GM19372 (cell line): ENCODE data around the gene ZNF346.
A peak's percentile ranks its signal among the peaks of the same experiment; 100 is the strongest.
"Not testable (repeated sequence)": the region's sequence is repeated elsewhere in the genome, so short reads cannot be mapped to it uniquely, and the experiment has no call there.

ENCODE experiments used
- ATAC-seq: cut with Tn5 transposase; IDR thresholded peaks from one replicate; pipeline ENCODE4 v1.9.1; 2021; ENCODE audit warnings: mild to moderate bottlenecking, low read depth, moderate library complexity; ENCODE audit not compliant: unreplicated experiment

Gene ZNF346

DNA sequence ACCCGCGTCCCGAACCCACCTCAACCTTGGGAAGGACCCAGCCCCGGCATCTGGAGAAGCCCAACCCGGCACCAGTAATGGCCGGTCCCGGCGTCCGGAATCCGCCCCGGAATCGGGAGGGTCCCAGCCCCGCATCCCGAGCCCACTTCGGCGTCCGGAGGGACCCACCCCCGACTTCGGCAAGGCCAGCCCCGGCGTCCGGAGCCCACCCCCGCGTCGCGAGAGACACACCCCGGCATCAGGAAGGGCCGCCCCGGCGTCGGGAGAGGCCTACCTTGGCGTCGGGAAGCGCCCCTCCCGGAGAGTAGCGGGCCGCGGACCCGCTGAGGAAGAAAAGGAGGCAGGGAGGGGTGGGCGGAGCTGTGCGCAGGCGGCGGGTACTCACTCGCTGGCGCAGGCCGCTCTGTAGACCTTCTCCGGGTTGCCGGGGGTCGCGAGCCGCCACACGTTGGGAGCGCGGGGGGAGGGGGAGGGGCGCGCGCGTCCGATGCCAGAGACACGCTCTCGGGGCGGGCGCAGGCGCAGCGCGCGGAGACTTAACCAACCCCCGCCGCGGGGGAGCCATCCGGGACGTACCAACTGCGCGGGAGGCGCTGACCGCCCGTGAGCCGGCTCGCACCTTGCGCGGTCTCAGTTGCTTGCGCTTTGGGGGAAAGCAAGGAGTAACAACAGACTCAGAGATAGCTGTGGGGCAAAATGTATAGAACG lies 16.1 kb upstream of the ZNF346 start, which contains the start of gene UIMC1:
UIMC1 (minus strand) TSS at position 515 of the 708 bp plus-strand sequence. CDS start 24,164 bp downstream, outside the sequence.
- ATAC-seq, result peak; percentile 82

DNA sequence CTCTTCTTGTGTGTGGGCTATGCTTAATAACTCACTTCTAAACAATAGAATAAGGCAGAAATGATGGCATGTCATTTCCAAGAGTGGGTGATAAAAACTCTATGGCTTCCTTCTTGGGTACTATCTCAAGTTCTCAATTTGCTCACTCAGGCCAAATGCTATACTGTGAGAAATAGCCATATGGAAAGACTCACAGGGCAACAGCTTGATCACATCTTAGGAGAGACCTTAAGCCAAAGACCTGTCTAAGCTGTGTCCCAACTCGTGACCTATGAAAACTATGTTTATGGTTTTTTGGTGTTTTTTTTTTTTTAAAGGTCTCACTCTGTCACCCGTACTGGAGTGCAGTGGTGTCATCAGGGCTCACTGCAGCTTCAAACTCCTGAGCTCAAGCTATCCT lies 13.8 kb upstream of the ZNF346 start:
- ATAC-seq, result no peak

DNA sequence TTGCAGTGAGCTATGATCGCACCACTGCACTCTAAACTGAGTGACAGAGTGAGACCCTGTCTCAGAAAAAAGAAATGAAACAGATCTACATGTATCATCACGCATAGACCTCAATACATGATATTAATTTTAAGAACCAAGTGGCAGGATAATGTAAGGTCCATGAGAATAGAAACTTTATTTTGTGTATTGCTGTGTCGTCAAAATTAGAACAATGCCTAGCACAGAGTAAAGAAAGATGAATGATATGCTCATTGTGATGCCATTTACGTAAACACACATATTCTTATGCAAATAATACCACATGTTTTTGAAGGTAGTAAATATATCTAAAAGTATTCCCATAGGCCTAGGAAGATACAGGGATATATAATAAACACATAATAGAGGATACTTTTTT lies 12.3 kb upstream of the ZNF346 start:
- no peak for ATAC-seq

DNA sequence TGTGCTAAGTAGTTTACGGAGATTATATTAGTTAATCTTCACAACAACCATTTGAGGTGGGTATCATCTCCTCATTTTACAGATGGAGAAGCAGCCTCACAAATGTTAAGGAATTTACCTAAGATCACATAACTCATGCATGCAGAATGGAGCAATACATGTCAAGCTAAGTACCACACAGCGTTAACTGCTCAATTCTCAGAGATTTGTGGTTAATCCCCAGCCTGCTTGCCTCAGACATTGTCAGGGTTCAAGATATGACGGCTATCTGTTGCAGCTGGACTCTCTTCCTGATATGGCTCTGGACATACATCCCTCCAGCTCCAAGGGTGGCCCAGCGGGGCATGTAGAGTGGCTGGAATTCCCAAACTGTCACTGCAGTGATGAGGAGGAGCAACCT lies 7.3 kb upstream of the ZNF346 start:
- no peak for ATAC-seq

DNA sequence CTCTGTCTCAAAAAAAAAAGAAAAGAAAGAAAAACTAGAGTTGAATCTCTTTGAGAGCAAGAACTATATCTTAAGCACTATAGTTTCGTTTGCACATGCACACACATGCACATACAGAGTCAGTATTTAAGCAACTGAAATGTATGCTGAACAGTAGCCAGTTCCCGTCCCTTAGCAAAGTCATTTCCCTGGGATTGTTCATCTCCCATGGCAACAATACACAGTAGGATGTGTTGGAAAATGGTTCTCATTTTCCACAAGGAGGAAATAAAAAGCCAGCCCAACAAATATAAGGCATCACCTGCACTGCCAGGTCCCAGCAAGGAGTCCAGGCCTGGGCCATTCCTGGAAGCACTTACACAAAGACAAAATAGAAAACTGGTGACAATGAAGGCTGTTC lies 4.2 kb upstream of the ZNF346 start:
- ATAC-seq, result no peak

DNA sequence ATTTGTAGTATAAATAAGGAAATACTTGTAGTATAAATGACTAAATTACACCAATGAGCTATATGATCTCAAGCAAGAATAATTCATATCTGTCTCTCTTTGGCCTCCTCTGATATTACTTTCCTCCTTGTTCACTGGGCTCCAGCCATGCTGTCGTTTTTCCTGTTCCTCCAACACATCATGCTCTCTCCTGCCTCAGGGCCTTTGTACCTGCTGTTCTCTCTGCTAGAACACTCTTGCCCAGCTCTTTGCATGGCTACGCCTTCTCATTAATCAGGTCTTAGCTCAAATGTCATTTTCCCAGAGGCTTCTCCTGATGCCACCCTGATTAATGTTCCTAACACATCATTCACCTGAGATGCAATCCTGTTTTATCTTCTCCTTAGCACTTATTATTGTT lies 2.5 kb upstream of the ZNF346 start:
- no peak for ATAC-seq

DNA sequence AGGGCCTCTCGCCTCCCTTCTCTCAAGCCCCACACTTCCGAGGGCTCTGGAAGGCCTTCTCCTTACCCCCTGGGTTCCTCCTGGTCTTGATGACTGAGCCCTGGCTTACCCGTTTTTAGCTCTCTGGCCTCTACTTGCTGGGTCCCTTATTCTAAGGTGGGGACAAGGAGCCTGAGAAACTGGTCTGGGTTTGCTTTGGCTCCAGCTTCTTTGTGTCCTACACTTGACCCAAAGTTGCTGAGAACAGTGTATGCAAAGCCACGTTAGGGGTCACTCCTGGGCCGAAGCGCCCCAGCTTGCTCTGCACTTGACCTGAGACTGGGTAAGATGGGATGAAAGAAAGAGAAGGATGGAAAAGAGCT lies 788 bp downstream of the ZNF346 start:
- ATAC-seq, result peak; percentile 10

DNA sequence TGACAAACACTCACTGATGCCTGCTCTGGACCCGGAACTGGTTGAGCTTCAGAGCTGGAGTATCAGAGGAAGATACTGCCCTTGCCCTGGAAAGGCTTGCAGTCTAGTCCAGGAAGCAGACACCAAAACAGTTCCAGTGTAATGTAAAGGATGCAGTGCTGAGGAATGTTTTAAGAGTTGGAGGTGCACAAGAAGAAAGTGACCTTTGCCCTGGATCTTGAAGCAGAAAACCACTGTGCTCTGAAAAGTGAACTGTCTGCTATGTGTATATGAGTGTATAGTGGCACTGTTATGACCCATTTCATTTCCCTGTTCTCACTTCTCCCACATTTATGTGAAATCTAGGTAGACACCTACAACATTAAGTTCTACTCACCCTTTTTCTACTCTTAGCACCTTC lies 2.1 kb downstream of the ZNF346 start:
- no peak for ATAC-seq

DNA sequence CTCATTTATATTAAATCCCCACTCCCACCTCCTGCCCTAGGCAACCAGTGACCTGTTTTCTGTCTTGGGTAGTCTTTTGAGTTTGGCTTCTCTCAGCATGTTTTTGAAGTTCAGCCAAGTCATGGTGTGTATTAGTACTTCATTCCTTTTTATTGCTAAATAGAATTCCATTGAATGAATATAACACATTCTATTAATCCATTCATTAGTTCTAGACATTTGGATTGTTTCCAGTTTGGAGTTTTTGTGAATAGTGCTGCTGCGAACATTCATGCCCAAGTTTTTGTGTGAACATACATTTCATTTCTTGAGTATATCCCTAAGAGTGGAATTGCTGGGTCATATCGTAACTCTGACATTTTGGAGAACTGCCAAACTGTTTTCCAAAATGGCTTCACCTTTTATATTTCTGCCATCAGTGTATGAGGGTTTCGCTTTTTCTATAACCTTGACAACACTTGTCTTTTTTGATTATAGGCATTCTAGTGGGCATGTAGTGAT lies 2.7 kb downstream of the ZNF346 start:
- ATAC-seq, result no peak

DNA sequence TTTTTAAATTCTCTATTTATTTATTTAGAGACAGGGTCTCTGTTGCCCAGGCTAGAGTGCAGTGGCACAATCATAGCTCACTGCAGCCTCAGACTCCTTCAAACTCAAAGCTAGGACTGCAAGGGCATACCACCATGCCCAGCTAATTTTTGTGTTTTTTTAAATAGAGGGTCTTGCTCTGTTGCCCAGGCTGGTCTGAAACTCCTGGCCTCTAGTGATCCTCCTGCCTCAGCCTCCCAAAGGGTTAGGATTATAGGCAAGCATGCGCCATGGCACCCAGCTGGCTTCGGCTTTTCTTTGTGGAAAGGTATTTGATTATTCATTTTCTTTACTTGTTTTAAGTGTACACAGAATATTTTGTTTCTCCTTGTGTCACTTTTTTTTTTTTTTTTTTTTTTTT lies 5.2 kb downstream of the ZNF346 start:
- ATAC-seq, result no peak

DNA sequence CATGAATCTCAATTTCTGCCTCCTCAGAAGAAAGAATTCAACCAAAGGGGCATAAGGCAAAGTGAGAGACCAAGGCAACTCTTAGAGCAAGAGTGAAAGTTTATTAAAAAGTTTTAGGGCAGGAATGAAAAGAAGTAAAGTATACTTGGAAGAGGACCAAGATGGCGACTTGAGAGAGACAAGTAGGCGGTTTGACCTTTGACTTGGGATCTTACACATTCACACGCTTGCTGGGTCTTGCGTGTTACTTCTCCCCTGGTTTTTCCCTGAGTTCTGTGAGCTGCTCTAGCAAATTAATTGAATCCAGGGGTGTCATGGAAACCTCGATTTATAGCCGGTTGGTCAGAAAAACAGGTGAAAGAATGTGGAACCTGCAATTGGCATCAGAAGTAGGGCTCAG lies 7.0 kb downstream of the ZNF346 start:
- no peak for ATAC-seq

DNA sequence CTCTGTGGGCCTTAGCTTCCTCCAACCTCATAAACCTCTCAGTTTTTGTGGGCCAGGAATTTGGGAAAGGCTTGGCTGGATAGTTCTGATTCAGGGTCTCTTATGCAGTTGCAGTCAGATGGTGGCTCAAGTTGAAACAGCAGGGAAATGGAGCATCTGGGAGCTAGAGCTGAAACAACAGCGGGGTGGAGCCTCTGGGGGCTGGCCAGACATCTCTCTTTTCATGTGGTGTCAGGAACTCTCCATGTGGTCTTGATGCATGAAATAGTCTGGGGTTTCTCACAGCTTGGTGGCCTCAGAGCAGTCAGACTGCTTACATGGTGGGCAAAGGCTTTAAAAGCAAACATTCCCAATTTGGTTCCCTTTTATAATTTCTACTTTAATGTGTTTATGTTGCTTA lies 13.5 kb downstream of the ZNF346 start:
- ATAC-seq, result no peak

DNA sequence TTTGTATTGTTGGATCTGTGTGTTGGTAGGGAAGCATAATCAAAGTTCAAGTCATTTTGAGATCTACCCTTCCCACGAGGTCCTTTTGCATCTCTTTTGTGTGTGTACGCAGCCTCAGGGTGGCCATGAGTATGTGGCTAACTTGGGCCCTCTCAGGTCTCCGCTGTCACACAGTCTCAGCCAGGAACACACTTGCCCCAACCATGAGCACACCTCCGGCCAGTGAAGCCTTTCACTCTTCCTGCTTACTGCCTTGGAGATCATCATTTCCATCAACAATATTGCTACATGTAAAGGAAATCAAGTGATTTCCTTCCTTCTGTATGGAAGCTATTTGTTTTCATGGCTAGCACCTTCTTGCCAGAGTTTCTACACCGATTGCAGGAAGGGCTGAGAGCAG lies 13.9 kb downstream of the ZNF346 start:
- ATAC-seq, result no peak

DNA sequence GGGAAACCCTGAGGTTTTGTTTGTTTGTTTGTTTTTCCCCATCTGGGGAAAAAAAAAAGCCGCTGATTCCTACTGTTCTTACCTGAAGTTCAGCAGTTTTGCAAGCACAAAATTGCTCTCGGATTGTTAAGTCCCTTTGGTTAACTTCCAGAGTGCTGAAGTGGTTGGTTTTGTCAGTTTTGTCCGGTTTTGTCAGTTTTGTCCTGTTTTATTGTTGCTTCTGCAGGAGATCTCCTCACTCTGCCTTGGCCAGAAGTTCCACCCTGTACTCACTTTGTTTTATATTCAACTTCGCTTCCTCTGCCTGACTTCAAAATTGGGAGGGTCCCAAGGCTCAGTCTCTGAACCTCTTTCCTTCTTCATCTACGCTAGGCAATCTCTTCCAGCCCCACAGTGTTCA lies 14.4 kb downstream of the ZNF346 start:
- ATAC-seq, result no peak

DNA sequence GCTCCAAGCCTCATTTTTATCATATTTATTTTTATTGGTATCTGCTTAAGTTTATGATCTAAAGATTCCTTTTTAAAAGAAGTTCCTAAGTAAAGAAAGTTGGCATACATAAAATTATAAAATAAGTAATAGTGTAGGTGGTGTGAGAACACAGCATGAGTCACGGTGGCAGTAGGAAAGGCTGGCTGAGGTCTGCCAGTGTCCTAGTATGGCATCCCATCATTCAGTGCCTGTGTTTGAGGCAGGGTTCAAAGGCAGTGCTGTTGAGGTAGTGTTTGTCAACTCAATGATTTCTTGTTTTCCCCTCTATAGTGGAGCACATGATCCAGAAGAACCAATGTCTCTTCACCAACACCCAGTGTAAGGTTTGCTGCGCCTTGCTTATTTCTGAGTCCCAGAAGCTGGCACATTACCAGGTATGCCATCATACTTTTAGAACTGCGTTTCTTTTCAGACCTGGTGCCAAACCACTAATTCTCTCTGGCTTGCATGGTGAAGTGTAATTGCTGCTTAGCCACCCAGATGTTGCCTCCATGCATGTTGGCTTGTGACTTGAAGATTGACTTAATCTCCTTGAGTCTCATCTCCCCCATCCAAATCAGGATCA lies 18.4 kb downstream of the ZNF346 start:
- no peak for ATAC-seq

DNA sequence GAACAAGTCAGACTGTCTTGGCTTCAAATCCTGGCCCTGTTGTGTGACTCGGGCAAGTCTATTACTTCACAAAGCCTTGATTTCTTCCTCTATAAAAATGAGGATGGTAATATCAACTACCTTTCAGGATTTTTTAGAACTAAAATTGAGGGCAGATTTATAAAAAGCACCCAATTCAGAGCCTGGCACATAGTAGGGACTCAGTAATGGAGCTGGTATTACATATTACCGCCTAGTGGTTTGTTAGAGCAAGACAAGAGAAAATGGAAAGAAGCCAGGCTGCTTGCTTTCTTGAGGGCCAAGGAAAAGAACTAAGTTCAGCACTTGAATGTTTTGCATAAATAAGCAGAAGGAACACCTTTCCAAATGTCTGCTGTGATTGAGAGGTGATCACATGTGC lies 19.4 kb downstream of the ZNF346 start:
- ATAC-seq, result no peak

DNA sequence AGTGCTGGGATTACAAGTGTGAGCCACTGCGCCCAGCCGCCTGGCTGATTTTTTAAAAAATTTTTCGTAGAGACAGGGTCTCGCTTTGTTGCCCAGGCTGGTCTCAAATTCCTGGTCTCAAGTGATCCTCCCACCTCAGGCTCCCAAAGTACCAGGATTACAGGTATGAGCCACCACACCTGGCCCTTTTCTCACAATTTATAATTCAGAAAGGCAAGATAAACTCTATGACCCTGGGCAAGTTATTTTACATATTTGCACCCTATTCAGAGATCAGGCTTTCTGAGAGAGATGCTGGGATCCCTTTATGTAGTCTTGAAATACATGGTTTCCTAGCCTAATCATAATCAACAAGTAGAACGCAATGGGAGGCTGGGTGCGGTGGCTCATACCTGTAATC lies 20.6 kb downstream of the ZNF346 start:
- no peak for ATAC-seq

DNA sequence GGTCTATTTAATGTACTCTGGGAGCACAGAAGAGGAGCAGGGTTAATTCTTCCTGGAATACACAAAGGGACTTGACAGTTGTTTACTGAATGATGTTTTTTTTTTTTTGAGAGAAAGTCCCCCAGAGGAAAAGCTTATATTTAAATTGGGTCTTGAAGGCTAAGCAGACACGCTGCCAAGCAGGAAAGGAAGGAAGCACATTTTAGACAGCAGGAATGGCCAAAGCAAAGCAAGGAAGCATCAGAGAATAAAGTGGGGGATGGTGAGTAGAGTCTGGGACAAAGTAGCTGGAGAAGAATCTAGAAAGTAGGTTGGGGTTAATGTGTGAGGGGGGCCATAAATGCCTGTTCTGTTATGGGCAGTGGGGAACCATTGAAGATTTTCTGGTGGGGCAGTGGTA lies 21.5 kb downstream of the ZNF346 start:
- no peak for ATAC-seq

DNA sequence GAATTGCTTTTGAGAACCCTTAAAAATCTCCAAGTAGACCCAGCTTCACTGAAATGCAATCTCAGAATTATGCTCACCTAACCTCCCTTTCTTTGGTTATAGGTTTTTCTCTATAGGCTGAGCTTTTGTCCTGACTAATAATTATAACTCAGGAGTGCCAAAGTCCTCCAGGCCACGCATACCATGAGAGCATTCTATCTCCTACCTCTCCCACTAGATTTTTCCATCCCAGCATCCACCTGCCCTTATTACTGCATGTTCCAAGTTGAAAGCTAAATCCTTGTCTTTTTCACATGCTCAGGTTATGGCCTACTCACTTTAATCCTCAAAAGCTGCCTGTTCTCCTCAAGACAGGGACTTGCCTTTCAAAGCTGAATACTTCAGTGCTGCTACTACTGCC lies 22.1 kb downstream of the ZNF346 start:
- no peak for ATAC-seq

DNA sequence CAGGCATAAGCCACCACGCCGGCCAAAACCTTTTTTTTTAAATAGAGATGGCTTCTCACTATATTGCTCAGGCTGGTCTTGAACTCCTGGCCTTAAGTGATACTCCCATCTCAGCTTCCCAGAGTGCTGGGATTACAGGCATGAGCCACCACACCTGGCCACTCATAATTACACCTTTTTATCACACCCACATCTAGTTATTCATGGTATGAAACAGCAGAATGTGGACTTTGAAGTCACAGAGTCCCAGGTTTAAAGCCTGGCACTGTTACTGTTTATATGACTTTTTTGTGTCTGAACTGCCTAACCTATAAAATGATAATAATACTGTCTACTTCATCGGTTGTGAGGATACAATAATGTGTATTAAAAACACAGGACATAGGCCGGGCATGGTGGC lies 23.1 kb downstream of the ZNF346 start:
- ATAC-seq, result no peak

DNA sequence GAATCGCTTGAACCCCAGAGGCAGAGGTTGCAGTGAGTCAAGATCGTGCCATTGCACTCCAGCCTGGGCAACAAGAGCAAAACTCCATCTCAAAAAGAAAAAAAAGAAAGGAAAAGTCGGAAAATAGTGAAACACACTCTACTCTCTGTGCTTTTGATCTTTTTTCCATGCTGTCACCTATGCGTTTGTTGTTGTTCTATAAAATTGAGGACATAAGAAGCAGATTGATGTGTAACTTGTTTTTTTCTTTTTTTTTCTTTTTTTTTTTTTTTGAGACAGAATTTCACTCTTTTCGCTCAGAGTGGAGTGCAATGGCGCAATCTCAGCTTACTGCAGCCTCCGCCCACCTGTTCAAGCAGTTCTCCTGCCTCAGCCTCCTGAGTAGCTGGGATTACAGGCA lies 26.0 kb downstream of the ZNF346 start:
- ATAC-seq, result not testable (repeated sequence)

DNA sequence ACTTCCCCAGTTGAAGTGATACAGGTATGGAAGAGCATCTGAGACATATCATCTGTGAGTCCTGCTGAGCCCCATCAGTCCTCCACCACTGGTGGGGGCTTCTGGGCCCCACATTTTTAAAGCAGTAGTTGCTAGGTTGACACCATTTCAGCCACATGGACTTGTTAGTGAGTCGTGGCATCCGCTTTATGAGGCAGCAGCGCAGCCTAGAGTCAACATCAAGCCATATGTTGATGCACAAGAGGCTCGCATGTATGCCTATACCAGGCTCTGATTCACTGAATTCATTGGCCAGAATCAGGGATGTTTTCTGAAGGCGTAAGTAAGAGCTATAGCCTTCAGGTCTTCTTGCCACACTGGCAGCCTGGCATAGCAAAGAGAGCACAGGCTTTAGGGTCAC lies 26.8 kb downstream of the ZNF346 start:
- ATAC-seq, result no peak
